ENCODE results near the gene IGF1R.

- TF ChIP-seq SPI1 (IDR thresholded peaks at IDR 0.05; ENCODE audit: borderline replicate concordance, low read depth): no peak
- TF ChIP-seq, protein P1, sequence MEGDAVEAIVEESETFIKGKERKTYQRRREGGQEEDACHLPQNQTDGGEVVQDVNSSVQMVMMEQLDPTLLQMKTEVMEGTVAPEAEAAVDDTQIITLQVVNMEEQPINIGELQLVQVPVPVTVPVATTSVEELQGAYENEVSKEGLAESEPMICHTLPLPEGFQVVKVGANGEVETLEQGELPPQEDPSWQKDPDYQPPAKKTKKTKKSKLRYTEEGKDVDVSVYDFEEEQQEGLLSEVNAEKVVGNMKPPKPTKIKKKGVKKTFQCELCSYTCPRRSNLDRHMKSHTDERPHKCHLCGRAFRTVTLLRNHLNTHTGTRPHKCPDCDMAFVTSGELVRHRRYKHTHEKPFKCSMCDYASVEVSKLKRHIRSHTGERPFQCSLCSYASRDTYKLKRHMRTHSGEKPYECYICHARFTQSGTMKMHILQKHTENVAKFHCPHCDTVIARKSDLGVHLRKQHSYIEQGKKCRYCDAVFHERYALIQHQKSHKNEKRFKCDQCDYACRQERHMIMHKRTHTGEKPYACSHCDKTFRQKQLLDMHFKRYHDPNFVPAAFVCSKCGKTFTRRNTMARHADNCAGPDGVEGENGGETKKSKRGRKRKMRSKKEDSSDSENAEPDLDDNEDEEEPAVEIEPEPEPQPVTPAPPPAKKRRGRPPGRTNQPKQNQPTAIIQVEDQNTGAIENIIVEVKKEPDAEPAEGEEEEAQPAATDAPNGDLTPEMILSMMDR (IDR thresholded peaks at IDR 0.05; ENCODE audit: insufficient read depth, low read length): no peak
- TF ChIP-seq POLR2AphosphoS5 (IDR thresholded peaks at IDR 0.05; ENCODE audit: low read depth): no peak
- TF ChIP-seq REST (IDR thresholded peaks at IDR 0.05; ENCODE audit: insufficient replicate concordance, low read depth): no peak
Observed at GRCh38 chr15:98958076-98958475, 309.7 kb downstream of the IGF1R start.
